Measurements from ENCODE around the gene APBB2. TPM values are rescaled to one million over a fixed set of nuclear protein-coding genes. Genes with fewer than 3 reads are reported as not detected.

The APBB2 gene
- total RNA-seq, 1 donor from 2014 or later, result 63.2 TPM

GRCh38 chr4:41043465-41043864 is 170.9 kb downstream of the APBB2 start:
- Mint-ChIP-seq H3K27me3 (ENCODE audit: low read depth) (no peaks in the 10 kb centered on the region), H3K9me3 (peaks cover 35% of the 10 kb centered on the region), H3K36me3 (peaks cover 18% of the 10 kb centered on the region), H3K4me1 (peaks cover 4% of the 10 kb centered on the region), H3K27ac (no peak overlapping the region), H3K4me3 (no peak overlapping the region)
- DNase-seq (ENCODE audit: low spot score in 2 of 2, unreplicated experiment in 2 of 2), result no peak
- TF ChIP-seq, protein P1, sequence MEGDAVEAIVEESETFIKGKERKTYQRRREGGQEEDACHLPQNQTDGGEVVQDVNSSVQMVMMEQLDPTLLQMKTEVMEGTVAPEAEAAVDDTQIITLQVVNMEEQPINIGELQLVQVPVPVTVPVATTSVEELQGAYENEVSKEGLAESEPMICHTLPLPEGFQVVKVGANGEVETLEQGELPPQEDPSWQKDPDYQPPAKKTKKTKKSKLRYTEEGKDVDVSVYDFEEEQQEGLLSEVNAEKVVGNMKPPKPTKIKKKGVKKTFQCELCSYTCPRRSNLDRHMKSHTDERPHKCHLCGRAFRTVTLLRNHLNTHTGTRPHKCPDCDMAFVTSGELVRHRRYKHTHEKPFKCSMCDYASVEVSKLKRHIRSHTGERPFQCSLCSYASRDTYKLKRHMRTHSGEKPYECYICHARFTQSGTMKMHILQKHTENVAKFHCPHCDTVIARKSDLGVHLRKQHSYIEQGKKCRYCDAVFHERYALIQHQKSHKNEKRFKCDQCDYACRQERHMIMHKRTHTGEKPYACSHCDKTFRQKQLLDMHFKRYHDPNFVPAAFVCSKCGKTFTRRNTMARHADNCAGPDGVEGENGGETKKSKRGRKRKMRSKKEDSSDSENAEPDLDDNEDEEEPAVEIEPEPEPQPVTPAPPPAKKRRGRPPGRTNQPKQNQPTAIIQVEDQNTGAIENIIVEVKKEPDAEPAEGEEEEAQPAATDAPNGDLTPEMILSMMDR (IDR thresholded peaks at IDR 0.05; ENCODE audit: unreplicated experiment), result no peak

- H3K9me3 Mint-ChIP-seq, result peaks cover 27% of the 10 kb centered on the region
- peaks cover 8% of the 10 kb centered on the region for H3K4me1 Mint-ChIP-seq
- no peak overlapping the region for H3K4me3 Mint-ChIP-seq
- H3K27ac Mint-ChIP-seq, result peak overlapping the region; percentile 28
- no peaks in the 10 kb centered on the region for H3K27me3 Mint-ChIP-seq (ENCODE audit: low read depth)
- TF ChIP-seq, protein P1 (IDR thresholded peaks at IDR 0.05; ENCODE audit: unreplicated experiment), result no peak
- peaks cover 18% of the 10 kb centered on the region for H3K36me3 Mint-ChIP-seq
- no peak for DNase-seq (ENCODE audit: low spot score in 2 of 2, unreplicated experiment in 2 of 2)
These were observed 172.8 kb downstream of the APBB2 start for GRCh38 chr4:41041551-41041950.

DNA sequence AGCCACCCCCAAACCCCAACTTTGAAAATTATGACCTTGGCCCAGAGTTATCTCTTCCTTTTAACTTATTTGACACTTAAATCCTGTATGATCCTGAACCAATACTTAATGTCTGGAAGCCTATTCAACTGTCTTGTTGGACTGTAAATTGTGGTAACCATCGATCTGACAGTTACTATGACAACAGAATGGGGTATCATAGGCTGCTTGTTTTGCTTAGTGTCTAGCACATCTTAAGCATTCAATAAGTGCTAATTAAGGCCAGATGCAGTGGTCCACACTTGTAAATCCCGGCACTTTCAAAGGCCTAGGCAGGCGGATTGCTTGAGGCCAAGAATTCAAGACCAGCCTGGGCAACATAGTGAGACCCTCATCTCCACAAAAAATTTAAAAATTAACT is 175.0 kb downstream of the APBB2 start:
- Mint-ChIP-seq H3K4me3 (no peak overlapping the region), H3K36me3 (peaks cover 8% of the 10 kb centered on the region), H3K27ac (no peak overlapping the region), H3K27me3 (ENCODE audit: low read depth) (no peaks in the 10 kb centered on the region), H3K4me1 (peaks cover 10% of the 10 kb centered on the region), H3K9me3 (peaks cover 9% of the 10 kb centered on the region)
- DNase-seq (ENCODE audit: low spot score in 2 of 2, unreplicated experiment in 2 of 2), result no peak
- TF ChIP-seq, protein P1 (IDR thresholded peaks at IDR 0.05; ENCODE audit: unreplicated experiment), result no peak

DNA sequence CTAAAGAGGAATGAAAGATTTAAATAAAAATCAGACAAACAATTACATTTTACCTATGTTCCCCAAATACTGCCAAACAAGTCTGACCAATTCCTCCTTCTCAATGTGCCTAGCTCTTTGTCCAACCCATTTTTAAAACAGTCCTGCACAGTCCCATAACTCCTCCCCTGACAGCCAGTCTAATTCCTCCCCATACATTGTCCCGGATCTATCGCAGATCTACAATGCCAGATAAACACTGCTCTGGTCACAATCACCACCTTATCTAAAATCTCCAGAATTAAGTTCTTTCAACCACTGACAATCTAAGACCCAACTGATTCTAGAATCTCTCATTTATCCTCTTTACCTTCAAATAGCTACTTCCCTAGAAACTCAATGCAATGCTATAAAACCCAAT is 176.0 kb downstream of the APBB2 start:
- no peak overlapping the region for H3K27ac Mint-ChIP-seq
- no peak for DNase-seq (ENCODE audit: low spot score in 2 of 2, unreplicated experiment in 2 of 2)
- TF ChIP-seq, protein P1 (IDR thresholded peaks at IDR 0.05; ENCODE audit: unreplicated experiment), result no peak
- H3K36me3 Mint-ChIP-seq, result peaks cover 4% of the 10 kb centered on the region
- peaks cover 10% of the 10 kb centered on the region for H3K4me1 Mint-ChIP-seq
- H3K9me3 Mint-ChIP-seq, result peaks cover 5% of the 10 kb centered on the region
- H3K27me3 Mint-ChIP-seq (ENCODE audit: low read depth), result no peaks in the 10 kb centered on the region
- H3K4me3 Mint-ChIP-seq, result no peak overlapping the region

- Mint-ChIP-seq H3K36me3 (peaks cover 45% of the 10 kb centered on the region), H3K27ac (peak overlapping the region; percentile 45), H3K4me3 (no peak overlapping the region)
These were observed 185.2 kb downstream of the APBB2 start for GRCh38 chr4:41029098-41029497.

More at GRCh38 chr4:41029098-41029497, 185.2 kb downstream of the APBB2 start:
- DNase-seq (ENCODE audit: low spot score in 2 of 2, unreplicated experiment in 2 of 2), result no peak
- TF ChIP-seq, protein P1 (IDR thresholded peaks at IDR 0.05; ENCODE audit: unreplicated experiment), result no peak
- H3K9me3 Mint-ChIP-seq, result peaks cover 29% of the 10 kb centered on the region
- no peaks in the 10 kb centered on the region for H3K27me3 Mint-ChIP-seq (ENCODE audit: low read depth)
- peaks cover 12% of the 10 kb centered on the region for H3K4me1 Mint-ChIP-seq
